Karpas-422 (cell line): ENCODE measurements around the gene CMYA5. TPM values are rescaled to one million over a fixed set of nuclear protein-coding genes. Genes with fewer than 3 reads are reported as not detected.

Experiments
- DNase-seq: peaks from one replicate; pipeline ENCODE4 v3.0.0-alpha.2; 2015
- H2AFZ ChIP-seq: fragments of 200-600 bp; sonication (generic); 2 replicates; pipeline ENCODE4 v1.6.1; 2014; ENCODE audit warnings: antibody characterized with exemption, low read length, mixed read lengths
- H3K27ac ChIP-seq: fragments of 200-600 bp; sonication (generic); 2 replicates; pipeline ENCODE4 v1.5.1; 2014; ENCODE audit warnings: mild to moderate bottlenecking, low read length, moderate library complexity
- H3K27me3 ChIP-seq: fragments of 200-600 bp; sonication (generic); 2 replicates; pipeline ENCODE4 v1.6.1; 2014; ENCODE audit warnings: low read length, mixed read lengths
- H3K36me3 ChIP-seq: fragments of 200-600 bp; sonication (generic); 2 replicates; pipeline ENCODE4 v1.6.1; 2014; ENCODE audit warnings: low read length, mixed read lengths; ENCODE audit not compliant: insufficient read depth
- H3K4me1 ChIP-seq: fragments of 200-600 bp; sonication (generic); 2 replicates; pipeline ENCODE4 v1.6.1; 2014; ENCODE audit warnings: mild to moderate bottlenecking, low read length, mixed read lengths
- H3K4me2 ChIP-seq: fragments of 200-600 bp; sonication (generic); 2 replicates; pipeline ENCODE4 v1.6.1; 2014; ENCODE audit warnings: low read length, low read depth, mild to moderate bottlenecking; ENCODE audit not compliant: poor library complexity, severe bottlenecking
- H3K4me3 ChIP-seq: fragments of 200-600 bp; sonication (generic); 2 replicates; pipeline ENCODE4 v1.5.1; 2014; ENCODE audit warnings: mild to moderate bottlenecking, antibody characterized with exemption, low read length, mixed read lengths
- H3K79me2 ChIP-seq: fragments of 200-600 bp; sonication (generic); 2 replicates; pipeline ENCODE4 v1.6.1; 2014; ENCODE audit warnings: mild to moderate bottlenecking, low read length, mixed read lengths
- H3K9ac ChIP-seq: fragments of 200-600 bp; sonication (generic); 2 replicates; pipeline ENCODE4 v1.6.0; 2014; ENCODE audit warnings: low read length
- H3K9me2 ChIP-seq: fragments of 200-600 bp; sonication (generic), shearing (Covaris generic); replicated peaks from 2 replicates; pipeline ENCODE4 v1.6.0; 2014; ENCODE audit warnings: mild to moderate bottlenecking, low read length, moderate library complexity; ENCODE audit not compliant: insufficient read depth
- H3K9me3 ChIP-seq: fragments of 300-700, 200-600 bp; sonication (generic); 2 replicates; pipeline ENCODE4 v1.6.1; 2014; ENCODE audit warnings: low read length, mixed read lengths
- H4K20me1 ChIP-seq: fragments of 200-600 bp; sonication (generic); 2 replicates; pipeline ENCODE4 v1.6.1; 2014; ENCODE audit warnings: mild to moderate bottlenecking, antibody characterized with exemption, low read length, low read depth; ENCODE audit not compliant: insufficient read depth
- total RNA-seq: library from RNA; depleted of rRNA; stranded (reverse); fragments of >200 nt; shearing (Covaris generic); gene quantifications from 2 replicates; pipeline ENCODE4 v1.2.3, GENCODE V29; 2014; ENCODE audit warnings: low replicate concordance

CMYA5 gene
- total RNA-seq, 1 experiment from 2014 or later = 0.45 TPM

DNA sequence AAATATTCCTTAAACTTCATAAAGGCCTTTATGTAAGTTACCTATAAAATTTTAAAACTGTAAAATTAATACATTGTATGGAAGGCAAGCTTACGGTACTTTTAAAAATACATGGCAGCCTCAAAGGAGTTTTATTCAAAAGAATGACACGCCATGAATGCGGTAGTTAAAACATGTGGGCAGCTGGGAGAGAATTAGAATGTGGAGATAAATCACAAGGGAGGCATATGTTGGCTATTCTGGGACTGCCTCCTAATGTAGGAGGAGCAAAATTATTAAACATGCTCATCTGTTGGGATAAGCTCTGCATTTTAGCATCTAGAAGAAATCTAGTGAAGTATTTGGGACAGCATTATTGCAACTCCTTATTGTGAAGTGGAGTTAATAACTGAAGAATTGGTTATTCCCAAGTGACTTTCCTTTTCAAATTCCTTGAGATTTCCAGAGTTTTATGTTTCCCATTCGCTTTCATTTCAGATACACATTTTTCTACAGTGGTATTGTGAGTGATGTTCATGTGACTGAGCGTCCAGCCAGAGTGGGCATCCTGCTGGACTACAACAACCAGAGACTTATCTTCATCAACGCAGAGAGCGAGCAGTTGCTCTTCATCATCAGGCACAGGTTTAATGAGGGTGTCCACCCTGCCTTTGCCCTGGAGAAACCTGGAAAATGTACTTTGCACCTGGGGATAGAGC is 109.4 kb downstream of the CMYA5 start:
- Histone ChIP-seq H3K4me3 (no peak overlapping the region), H3K27ac (no peak overlapping the region), H3K27me3 (no peaks in the 10 kb centered on the region), H2AFZ (no peak overlapping the region), H3K9me3 (no peaks in the 10 kb centered on the region), H3K36me3 (no peaks in the 10 kb centered on the region), H3K4me2 (no peak overlapping the region), H3K4me1 (peaks cover 23% of the 10 kb centered on the region), H3K79me2 (no peaks in the 10 kb centered on the region), H3K9ac (no peak overlapping the region), H4K20me1 (no peaks in the 10 kb centered on the region), H3K9me2 (no peaks in the 10 kb centered on the region)
- no peak for DNase-seq

DNA sequence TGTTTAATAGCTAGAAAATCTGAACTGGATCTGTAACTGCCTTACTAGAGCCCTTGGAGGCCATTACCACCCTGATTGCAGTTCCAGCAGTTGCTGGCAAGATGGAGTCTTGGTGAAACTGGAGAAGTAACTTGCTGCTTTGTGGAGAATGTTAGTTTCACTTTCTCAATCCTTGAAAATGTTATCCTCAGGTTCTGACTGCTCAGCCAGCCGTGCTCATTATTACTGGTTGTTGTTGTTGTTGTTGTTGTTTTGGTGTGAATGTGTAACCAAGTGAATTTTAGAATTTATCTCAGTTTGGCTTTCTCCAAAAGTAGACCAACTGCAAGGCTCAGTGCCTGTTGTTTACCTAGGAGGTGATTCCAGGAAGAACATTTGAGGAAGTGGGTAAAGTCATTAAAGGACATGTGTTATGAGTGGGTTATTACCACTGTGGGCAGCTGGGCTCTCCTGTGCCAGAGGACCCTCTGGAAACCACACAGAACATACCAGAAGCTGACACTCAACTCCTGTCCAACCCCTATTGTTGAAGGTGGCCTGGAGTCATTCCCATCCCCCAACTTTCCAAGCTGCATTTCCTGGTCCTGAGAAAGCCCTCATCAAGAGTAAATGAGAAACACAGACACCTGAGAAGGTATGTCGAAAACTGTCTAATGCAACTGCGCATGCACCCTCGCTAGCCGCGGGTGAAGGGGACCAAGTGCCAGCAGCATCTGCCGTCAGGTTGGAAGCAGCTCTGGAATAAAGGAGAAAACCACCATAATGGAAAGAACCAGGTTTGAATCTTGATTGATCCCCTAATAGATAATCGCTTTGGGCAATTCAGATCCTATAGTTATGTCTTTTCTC is 111.6 kb downstream of the CMYA5 start:
- H2AFZ ChIP-seq = no peak overlapping the region
- H3K79me2 ChIP-seq = no peaks in the 10 kb centered on the region
- no peak for DNase-seq
- H3K9me2 ChIP-seq = no peaks in the 10 kb centered on the region
- no peak overlapping the region for H3K9ac ChIP-seq
- no peaks in the 10 kb centered on the region for H4K20me1 ChIP-seq
- no peak overlapping the region for H3K27ac ChIP-seq
- no peaks in the 10 kb centered on the region for H3K9me3 ChIP-seq
- no peak overlapping the region for H3K4me2 ChIP-seq
- peaks cover 23% of the 10 kb centered on the region for H3K4me1 ChIP-seq
- no peak overlapping the region for H3K4me3 ChIP-seq
- H3K36me3 ChIP-seq = no peaks in the 10 kb centered on the region
- H3K27me3 ChIP-seq = no peaks in the 10 kb centered on the region

DNA sequence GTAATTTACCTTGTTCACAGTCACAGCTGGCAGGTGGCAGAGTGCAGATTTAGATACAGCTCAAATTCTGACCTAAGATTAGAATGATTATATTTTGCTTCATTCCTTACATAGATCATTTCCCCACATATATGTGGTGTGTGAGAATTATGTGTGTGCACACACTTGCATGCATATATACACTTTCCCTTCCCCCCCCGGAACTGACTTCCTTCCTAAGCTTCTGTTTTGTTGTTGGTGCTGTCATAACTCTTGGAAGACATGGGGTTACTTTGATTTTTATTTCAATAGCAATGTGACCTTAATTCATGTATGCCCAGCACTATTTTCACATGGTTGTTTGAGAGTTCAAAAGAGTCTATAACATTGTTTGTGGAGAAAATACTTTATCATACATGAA is 112.8 kb downstream of the CMYA5 start:
- H3K36me3 ChIP-seq = no peaks in the 10 kb centered on the region
- no peak for DNase-seq
- H3K4me3 ChIP-seq = no peak overlapping the region
- H3K9ac ChIP-seq = no peak overlapping the region
- no peaks in the 10 kb centered on the region for H3K9me3 ChIP-seq
- no peaks in the 10 kb centered on the region for H4K20me1 ChIP-seq
- H3K9me2 ChIP-seq = no peaks in the 10 kb centered on the region
- no peak overlapping the region for H2AFZ ChIP-seq
- H3K4me2 ChIP-seq = no peak overlapping the region
- H3K27ac ChIP-seq = no peak overlapping the region
- H3K4me1 ChIP-seq = peaks cover 24% of the 10 kb centered on the region
- H3K79me2 ChIP-seq = no peaks in the 10 kb centered on the region
- no peaks in the 10 kb centered on the region for H3K27me3 ChIP-seq

- Histone ChIP-seq H2AFZ (no peak overlapping the region), H3K9ac (no peak overlapping the region), H3K4me1 (peaks cover 20% of the 10 kb centered on the region), H3K9me2 (no peaks in the 10 kb centered on the region), H3K9me3 (no peaks in the 10 kb centered on the region), H3K79me2 (no peaks in the 10 kb centered on the region), H3K4me2 (no peak overlapping the region), H3K27ac (no peak overlapping the region), H3K4me3 (no peak overlapping the region), H4K20me1 (no peaks in the 10 kb centered on the region), H3K27me3 (no peaks in the 10 kb centered on the region), H3K36me3 (no peaks in the 10 kb centered on the region)
- DNase-seq = no peak
These were observed 113.4 kb downstream of the CMYA5 start for GRCh38 chr5:79803007-79803406.

- Histone ChIP-seq H3K9ac (no peak overlapping the region), H3K4me3 (no peak overlapping the region), H3K9me3 (no peaks in the 10 kb centered on the region), H3K27ac (no peak overlapping the region), H3K79me2 (no peaks in the 10 kb centered on the region), H3K9me2 (no peaks in the 10 kb centered on the region), H4K20me1 (no peaks in the 10 kb centered on the region), H3K4me1 (peaks cover 16% of the 10 kb centered on the region), H3K4me2 (no peak overlapping the region), H3K36me3 (no peaks in the 10 kb centered on the region), H3K27me3 (no peaks in the 10 kb centered on the region), H2AFZ (peak overlapping the region; percentile 40; the same call in 1 of the 2 replicates)
- no peak for DNase-seq
These were observed 117.1 kb downstream of the CMYA5 start for GRCh38 chr5:79806741-79807140.

- no peak overlapping the region for H3K9ac ChIP-seq
- H3K36me3 ChIP-seq = no peaks in the 10 kb centered on the region
- no peaks in the 10 kb centered on the region for H3K9me2 ChIP-seq
- H4K20me1 ChIP-seq = no peaks in the 10 kb centered on the region
- peaks cover 6% of the 10 kb centered on the region for H3K4me1 ChIP-seq
- no peak for DNase-seq
- H3K27me3 ChIP-seq = no peaks in the 10 kb centered on the region
- no peaks in the 10 kb centered on the region for H3K9me3 ChIP-seq
- no peak overlapping the region for H3K4me3 ChIP-seq
- no peak overlapping the region for H3K27ac ChIP-seq
- H2AFZ ChIP-seq = no peak overlapping the region
- H3K79me2 ChIP-seq = no peaks in the 10 kb centered on the region
- H3K4me2 ChIP-seq = no peak overlapping the region
These were observed 120.1 kb downstream of the CMYA5 start for GRCh38 chr5:79809743-79810142.

- Histone ChIP-seq H3K36me3 (no peaks in the 10 kb centered on the region), H3K79me2 (no peaks in the 10 kb centered on the region), H3K9me3 (no peaks in the 10 kb centered on the region), H3K9ac (no peak overlapping the region), H3K4me3 (no peak overlapping the region), H3K4me2 (no peak overlapping the region), H3K27ac (no peak overlapping the region), H3K9me2 (no peaks in the 10 kb centered on the region), H2AFZ (no peak overlapping the region), H3K27me3 (no peaks in the 10 kb centered on the region), H4K20me1 (no peaks in the 10 kb centered on the region), H3K4me1 (peaks cover 6% of the 10 kb centered on the region)
- no peak for DNase-seq
These were observed 121.4 kb downstream of the CMYA5 start for GRCh38 chr5:79811081-79811480.

DNA sequence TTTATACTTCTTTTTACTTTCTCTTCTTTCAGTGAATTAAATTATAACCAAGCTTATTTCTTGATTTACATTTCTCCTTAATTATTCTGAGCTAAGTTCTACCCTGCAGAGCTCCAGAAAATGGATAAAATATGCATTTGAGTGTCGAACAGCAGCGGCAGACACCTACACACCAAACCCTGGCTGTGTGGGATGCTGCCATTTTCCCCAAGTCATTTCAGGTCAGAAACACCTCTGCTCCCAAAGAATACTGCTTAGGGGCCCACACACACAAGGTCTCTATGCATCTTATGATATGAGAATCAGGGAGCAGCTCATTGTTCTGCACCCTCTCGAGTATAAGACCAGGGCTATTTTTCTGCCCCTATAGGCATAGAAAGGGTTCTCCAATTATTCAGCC is 122.3 kb downstream of the CMYA5 start:
- Histone ChIP-seq H2AFZ (no peak overlapping the region), H3K79me2 (no peaks in the 10 kb centered on the region), H3K36me3 (no peaks in the 10 kb centered on the region), H3K4me2 (no peak overlapping the region), H3K9me3 (no peaks in the 10 kb centered on the region), H3K9ac (no peak overlapping the region), H4K20me1 (no peaks in the 10 kb centered on the region), H3K9me2 (no peaks in the 10 kb centered on the region), H3K27me3 (no peaks in the 10 kb centered on the region), H3K4me3 (no peak overlapping the region), H3K27ac (no peak overlapping the region), H3K4me1 (peaks cover 2% of the 10 kb centered on the region)
- DNase-seq = no peak
